Subcutaneous abdominal adipose tissue (tissue), 5 donors: ENCODE data around the gene CHAF1A.

Experiments
- H3K27ac ChIP-seq: one replicate; pipeline ENCODE4 v1.7.0; 2013; ENCODE audit warnings: low read depth, mild to moderate bottlenecking, inconsistent platforms, low read length, moderate library complexity
- H3K27me3 ChIP-seq, 5 donors: one replicate each; pipeline ENCODE4 v1.7.0; 2013; ENCODE audit warnings: low read length in 5 of 5, inconsistent platforms in 1 of 5; ENCODE audit not compliant: control insufficient read depth in 5 of 5, insufficient read depth in 4 of 5
- H3K36me3 ChIP-seq, 5 donors: one replicate each; pipeline ENCODE4 v1.7.0; 2013; ENCODE audit warnings: low read length in 5 of 5; ENCODE audit not compliant: control insufficient read depth in 5 of 5, insufficient read depth in 5 of 5
- H3K4me1 ChIP-seq, 5 donors: one replicate each; pipeline ENCODE4 v1.7.0; 2013; ENCODE audit warnings: low read length in 5 of 5, mild to moderate bottlenecking in 3 of 5, moderate library complexity in 1 of 5; ENCODE audit not compliant: control insufficient read depth in 5 of 5, insufficient read depth in 5 of 5
- H3K4me3 ChIP-seq, 5 donors: one replicate each; pipeline ENCODE4 v1.7.0; 2013; ENCODE audit warnings: low read length in 5 of 5, low read depth in 1 of 5
- H3K9ac ChIP-seq, 5 donors: one replicate each; pipeline ENCODE4 v1.7.0; 2013; ENCODE audit warnings: low read length in 5 of 5, mild to moderate bottlenecking in 4 of 5, moderate library complexity in 3 of 5
- H3K9me3 ChIP-seq, 5 donors: one replicate each; pipeline ENCODE4 v1.7.0; 2013; ENCODE audit warnings: low read length in 5 of 5; ENCODE audit not compliant: control insufficient read depth in 5 of 5
- donor health status: healthy.
- donor health status: healthy.
- donor health status: healthy.
- donor health status: healthy.
- donor health status: healthy.

The CHAF1A gene

DNA sequence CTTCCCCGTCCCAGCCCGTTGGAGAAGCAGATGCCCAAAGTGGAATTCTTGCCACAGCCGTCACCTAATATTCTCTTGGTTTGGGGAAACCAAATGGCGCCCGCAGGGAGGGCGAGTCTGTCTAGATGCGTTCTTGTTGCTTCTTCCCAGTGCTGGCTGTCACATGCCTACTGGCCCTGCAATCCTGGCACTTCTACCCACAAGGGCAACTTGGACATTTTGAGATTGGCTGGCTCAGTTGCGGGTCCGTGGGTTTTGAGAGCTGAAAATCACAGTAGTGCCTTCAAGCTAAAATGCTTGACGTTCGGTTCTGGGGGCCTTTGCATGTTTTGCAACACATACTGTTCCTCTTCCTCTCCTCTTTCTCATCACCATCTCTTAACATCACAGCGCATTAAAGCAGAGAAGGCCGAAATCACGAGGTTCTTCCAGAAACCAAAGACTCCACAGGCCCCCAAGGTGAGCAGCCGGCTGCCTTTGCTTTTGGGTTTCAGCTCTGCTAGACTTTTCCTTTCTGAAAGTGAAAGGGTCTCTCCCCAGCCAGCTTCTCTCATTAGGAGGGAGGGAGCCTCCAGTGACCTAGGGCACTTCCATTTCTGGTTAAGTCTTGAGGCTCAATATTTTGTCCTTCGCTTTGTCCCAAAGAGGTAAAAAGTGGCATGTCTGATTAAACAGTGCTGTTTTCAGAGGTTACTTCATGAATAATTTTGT, 21.1 kb downstream of the CHAF1A start:
- no peak overlapping the region for H3K9ac ChIP-seq
- no peak overlapping the region for H3K4me3 ChIP-seq
- no peak overlapping the region for H3K27ac ChIP-seq
- H3K4me1 ChIP-seq, result peaks cover 0 to 3% (median 0%) of the 10 kb centered on the region in 5 donors
- peaks cover 0 to 24% (median 13%) of the 10 kb centered on the region in 5 donors for H3K36me3 ChIP-seq
- H3K9me3 ChIP-seq, result no peaks in the 10 kb centered on the region
- H3K27me3 ChIP-seq, result no peaks in the 10 kb centered on the region

DNA sequence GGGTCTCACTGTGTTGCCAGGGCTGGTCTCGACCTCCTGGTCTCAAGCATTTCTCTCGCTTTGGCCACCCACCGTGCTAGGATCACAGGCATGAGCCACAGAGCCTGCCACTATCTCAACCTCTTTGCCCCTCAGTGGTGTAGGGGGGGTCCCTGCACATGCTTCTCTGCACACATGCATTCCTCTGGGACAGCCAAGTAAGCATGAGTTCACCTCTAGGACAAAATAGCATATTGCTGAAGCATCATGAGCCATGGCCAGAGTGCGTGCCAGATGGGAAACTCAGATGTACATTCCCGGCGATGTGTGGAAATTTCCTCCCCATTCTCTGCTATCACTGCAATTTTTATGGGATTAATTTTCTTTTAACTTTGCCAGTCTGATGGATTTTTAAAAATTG, 23.1 kb downstream of the CHAF1A start:
- Histone ChIP-seq H3K9ac (no peak overlapping the region), H3K36me3 (peaks cover 0 to 40% (median 27%) of the 10 kb centered on the region in 5 donors), H3K4me1 (peaks cover 0 to 3% (median 0%) of the 10 kb centered on the region in 5 donors), H3K9me3 (no peaks in the 10 kb centered on the region), H3K4me3 (no peak overlapping the region), H3K27me3 (no peaks in the 10 kb centered on the region), H3K27ac (no peak overlapping the region)

DNA sequence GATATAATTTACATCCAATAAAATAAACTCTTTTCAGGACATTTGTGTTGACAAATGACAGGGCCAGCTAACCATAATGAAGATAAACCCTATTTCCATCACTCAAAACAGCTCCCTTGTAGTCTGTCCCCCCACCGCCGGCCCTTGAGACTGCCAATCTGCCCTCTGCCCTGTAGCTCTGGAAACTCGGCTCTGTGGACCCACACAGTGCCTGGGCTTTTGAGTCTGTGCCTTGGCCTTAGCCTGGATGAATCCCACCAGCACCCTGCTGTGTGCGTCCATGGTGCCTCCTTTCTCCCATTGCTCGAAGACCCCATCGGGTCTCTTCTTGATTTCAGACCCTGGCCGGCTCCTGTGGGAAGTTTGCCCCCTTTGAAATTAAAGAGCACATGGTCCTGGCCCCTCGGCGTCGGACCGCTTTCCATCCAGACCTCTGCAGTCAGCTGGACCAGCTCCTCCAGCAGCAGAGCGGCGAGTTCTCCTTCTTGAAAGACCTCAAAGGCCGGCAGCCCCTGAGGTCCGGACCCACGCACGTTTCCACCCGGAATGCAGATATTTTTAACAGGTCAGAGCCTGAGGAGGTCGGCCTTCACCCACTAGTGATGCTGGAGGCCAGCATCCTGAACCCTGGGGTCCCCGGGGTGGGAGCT, 26.0 kb downstream of the CHAF1A start:
- Histone ChIP-seq H3K4me3 (no peak overlapping the region), H3K27ac (no peak overlapping the region), H3K9me3 (no peaks in the 10 kb centered on the region), H3K4me1 (peaks cover 0 to 13% (median 0%) of the 10 kb centered on the region in 5 donors), H3K36me3 (peaks cover 0 to 53% (median 42%) of the 10 kb centered on the region in 5 donors), H3K27me3 (no peaks in the 10 kb centered on the region), H3K9ac (no peak overlapping the region)

DNA sequence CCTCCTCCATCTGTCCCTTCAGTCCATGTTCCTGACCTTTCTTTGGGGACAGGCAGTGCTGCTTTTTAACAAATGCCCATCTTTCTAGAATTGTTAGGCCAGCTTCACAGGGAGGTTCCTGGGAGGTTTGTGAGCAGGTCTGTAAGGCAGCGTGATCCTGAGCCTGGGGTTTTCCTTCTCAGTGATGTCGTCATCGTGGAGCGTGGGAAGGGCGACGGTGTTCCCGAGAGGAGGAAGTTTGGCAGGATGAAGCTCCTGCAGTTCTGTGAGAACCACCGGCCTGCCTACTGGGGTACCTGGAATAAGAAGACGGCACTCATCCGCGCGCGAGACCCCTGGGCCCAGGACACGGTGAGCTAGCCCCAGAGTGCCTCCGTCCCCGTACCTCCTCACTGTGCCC, 26.8 kb downstream of the CHAF1A start:
- H3K4me1 ChIP-seq, result peaks cover 0 to 13% (median 0%) of the 10 kb centered on the region in 5 donors
- H3K36me3 ChIP-seq, result peaks cover 0 to 52% (median 42%) of the 10 kb centered on the region in 5 donors
- H3K4me3 ChIP-seq, result no peak overlapping the region
- no peak overlapping the region for H3K27ac ChIP-seq
- H3K27me3 ChIP-seq, result no peaks in the 10 kb centered on the region
- H3K9me3 ChIP-seq, result no peaks in the 10 kb centered on the region
- H3K9ac ChIP-seq, result no peak overlapping the region

DNA sequence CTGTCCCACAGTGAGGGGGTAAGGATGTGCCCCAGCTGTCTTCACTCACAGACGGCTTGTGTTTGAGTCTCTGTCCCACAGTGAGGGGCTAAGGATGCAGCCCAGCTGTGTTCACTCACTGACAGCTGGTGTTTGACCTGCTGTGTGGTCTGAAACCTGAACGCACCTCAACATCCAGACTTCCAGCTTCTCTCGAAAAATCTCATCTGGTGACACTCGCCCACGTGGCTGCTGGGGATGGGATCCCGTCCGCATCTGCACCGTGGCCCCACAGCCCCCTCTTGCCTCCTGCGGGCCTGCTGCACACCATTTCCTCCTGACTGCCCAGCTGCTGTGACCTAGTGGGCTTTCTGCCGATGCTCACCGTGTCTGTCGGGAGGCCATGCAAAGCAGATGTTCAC, 27.3 kb downstream of the CHAF1A start:
- Histone ChIP-seq H3K9me3 (no peaks in the 10 kb centered on the region), H3K4me3 (no peak overlapping the region), H3K27ac (no peak overlapping the region), H3K4me1 (peaks cover 0 to 13% (median 0%) of the 10 kb centered on the region in 5 donors), H3K27me3 (no peaks in the 10 kb centered on the region), H3K9ac (no peak overlapping the region), H3K36me3 (peaks cover 0 to 55% (median 47%) of the 10 kb centered on the region in 5 donors)

DNA sequence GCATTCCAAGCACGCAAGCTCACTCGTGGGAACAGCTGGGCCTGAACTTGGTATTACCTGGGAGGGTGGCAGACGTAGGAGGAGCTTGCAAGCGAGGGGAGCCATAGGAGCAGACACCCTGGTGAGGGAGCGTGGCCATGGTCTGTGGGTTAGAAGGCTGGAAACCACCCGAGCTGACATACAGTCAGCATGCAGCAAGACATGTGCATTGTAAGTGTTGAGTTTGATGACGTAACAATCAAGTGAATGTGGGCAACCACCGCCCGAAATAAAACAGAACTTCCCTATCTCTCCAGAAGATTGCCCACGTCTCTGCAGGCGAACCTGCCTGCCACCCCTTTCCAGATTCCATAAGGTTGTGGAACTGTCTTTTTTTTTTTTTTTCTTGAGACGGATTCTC, 28.3 kb downstream of the CHAF1A start:
- H3K4me3 ChIP-seq, result no peak overlapping the region
- no peak overlapping the region for H3K27ac ChIP-seq
- peaks cover 0 to 61% (median 46%) of the 10 kb centered on the region in 5 donors for H3K36me3 ChIP-seq
- peaks cover 0 to 13% (median 0%) of the 10 kb centered on the region in 5 donors for H3K4me1 ChIP-seq
- no peaks in the 10 kb centered on the region for H3K9me3 ChIP-seq
- H3K9ac ChIP-seq, result no peak overlapping the region
- H3K27me3 ChIP-seq, result no peaks in the 10 kb centered on the region

DNA sequence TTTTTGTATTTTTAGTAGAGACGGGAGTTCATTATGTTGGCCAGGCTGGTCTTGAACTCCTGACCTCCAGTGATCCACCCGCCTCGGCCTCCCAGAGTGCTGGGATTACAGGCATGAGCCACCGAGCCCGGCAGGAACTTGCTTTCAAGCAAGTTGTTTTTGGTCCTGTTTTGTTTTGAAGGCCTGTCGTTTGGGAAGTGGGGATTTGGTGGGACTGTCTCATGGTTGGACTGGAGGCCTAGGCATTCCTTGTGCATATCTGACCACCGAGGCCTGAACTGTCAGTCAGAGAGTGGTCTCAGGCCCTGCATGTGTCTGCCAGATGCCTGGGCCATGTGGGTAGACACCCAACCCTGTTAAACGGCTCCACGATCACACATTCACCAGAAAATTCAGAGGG, 28.9 kb downstream of the CHAF1A start:
- Histone ChIP-seq H3K4me1 (peaks cover 0 to 13% (median 0%) of the 10 kb centered on the region in 5 donors), H3K4me3 (no peak overlapping the region), H3K27me3 (no peaks in the 10 kb centered on the region), H3K9me3 (no peaks in the 10 kb centered on the region), H3K36me3 (peaks cover 0 to 63% (median 47%) of the 10 kb centered on the region in 5 donors), H3K9ac (no peak overlapping the region), H3K27ac (no peak overlapping the region)

DNA sequence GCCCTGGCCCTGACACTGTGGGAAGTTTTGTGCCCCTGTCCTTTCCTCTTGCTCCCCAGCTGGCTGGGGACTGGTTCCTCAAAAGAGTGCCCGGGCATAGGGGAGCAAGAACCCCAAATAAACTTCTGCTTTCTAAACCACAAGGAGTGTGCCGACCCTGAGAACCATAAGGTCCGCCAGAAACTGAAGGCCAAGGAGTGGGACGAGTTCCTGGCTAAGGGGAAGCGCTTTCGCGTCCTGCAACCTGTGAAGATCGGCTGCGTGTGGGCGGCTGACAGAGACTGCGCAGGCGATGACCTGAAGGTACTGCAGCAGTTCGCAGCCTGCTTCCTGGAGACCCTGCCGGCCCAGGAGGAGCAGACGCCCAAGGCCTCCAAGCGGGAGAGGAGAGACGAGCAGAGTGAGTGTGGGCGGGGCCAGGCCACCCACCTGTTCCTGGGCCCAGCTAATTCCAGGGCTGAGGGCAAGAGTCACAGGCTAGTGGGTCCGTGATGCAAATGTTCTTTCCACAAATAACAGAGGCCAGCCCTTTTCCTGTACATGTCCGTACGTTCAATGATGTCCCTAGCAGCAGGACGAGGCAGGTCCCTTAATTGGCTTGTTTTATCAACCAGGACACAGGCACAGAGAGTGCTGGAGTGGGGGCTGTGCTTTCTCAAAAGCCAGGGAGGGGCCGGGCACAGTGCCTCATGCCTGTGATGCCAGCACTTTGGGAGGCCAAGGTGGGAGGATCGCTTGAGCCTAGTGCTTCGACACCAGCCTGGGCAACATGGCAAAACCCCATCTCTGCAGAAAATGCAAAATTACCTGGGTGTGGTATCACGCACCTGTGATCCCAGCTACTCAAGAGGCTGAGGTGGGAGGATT, 29.6 kb downstream of the CHAF1A start:
- H3K9ac ChIP-seq, result no peak overlapping the region
- H3K4me1 ChIP-seq, result peaks cover 0 to 13% (median 0%) of the 10 kb centered on the region in 5 donors
- no peaks in the 10 kb centered on the region for H3K9me3 ChIP-seq
- peaks cover 0 to 67% (median 49%) of the 10 kb centered on the region in 5 donors for H3K36me3 ChIP-seq
- H3K27me3 ChIP-seq, result no peaks in the 10 kb centered on the region
- H3K4me3 ChIP-seq, result no peak overlapping the region
- H3K27ac ChIP-seq, result no peak overlapping the region

DNA sequence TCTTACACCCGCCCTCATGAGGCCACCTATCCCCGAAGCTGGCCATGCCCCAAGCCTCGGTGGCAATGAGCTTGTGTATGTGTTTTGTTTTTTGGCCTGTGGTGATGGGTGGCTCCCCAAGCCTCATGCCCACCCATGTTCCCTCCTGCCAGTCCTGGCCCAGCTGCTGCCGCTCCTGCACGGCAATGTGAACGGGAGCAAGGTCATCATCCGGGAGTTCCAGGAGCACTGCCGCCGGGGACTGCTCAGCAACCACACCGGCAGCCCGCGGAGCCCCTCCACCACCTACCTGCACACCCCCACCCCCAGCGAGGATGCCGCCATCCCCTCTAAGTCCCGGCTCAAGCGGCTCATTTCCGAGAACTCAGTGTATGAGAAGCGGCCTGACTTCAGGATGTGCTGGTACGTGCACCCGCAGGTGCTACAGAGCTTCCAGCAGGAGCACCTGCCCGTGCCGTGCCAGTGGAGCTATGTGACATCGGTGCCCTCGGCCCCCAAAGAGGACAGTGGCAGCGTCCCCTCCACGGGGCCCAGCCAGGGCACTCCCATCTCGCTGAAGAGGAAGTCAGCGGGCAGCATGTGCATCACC, 30.6 kb downstream of the CHAF1A start:
- Histone ChIP-seq H3K4me3 (no peak overlapping the region), H3K27me3 (no peaks in the 10 kb centered on the region), H3K4me1 (peaks cover 0 to 13% (median 0%) of the 10 kb centered on the region in 5 donors), H3K9ac (no peak overlapping the region), H3K9me3 (no peaks in the 10 kb centered on the region), H3K27ac (no peak overlapping the region), H3K36me3 (peaks cover 0 to 70% (median 49%) of the 10 kb centered on the region in 5 donors)
